ENCODE measurements around the gene GRIPAP1. TPM values are rescaled to one million over a fixed set of nuclear protein-coding genes. Genes with fewer than 3 reads are reported as not detected.
A peak's percentile ranks its signal among the peaks of the same experiment; 100 is the strongest.

GRIPAP1 gene
- total RNA-seq, 1 experiment from 2014 or later = 51.0 TPM

DNA sequence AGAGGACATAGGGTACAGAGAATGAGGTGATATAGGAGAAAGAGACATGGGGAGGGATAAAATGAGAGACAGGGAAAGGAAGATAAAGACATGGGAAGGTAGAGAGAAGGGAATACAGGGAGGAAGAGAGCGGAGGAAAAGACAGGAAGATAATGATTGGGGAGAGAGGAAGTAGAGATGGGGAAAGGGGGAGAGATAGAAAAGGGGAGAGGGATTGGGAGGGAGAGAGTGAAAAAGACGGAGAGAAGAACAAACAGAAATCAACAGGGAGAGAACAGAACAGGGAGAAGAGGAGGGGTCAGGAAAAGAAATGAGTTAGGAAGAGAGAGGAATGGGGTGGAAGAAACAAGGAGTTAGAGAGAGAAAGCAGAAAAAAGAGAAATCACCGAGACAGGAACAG is 4.6 kb downstream of the GRIPAP1 start:
- in situ Hi-C loops (cut with HindIII; ENCODE audit: low pct_unique_long_range_greater_than_20kb, low sequenced_read_pairs) = no loop called here
- no peak for TF ChIP-seq CTCF (IDR thresholded peaks at IDR 0.05)
- TF ChIP-seq POLR2AphosphoS5 (IDR thresholded peaks at IDR 0.05; ENCODE audit: low read depth, low read length) = no peak
- no peak for TF ChIP-seq TCF7L2 (IDR thresholded peaks at IDR 0.05; ENCODE audit: low read depth, low read length)
- TF ChIP-seq, protein P1, sequence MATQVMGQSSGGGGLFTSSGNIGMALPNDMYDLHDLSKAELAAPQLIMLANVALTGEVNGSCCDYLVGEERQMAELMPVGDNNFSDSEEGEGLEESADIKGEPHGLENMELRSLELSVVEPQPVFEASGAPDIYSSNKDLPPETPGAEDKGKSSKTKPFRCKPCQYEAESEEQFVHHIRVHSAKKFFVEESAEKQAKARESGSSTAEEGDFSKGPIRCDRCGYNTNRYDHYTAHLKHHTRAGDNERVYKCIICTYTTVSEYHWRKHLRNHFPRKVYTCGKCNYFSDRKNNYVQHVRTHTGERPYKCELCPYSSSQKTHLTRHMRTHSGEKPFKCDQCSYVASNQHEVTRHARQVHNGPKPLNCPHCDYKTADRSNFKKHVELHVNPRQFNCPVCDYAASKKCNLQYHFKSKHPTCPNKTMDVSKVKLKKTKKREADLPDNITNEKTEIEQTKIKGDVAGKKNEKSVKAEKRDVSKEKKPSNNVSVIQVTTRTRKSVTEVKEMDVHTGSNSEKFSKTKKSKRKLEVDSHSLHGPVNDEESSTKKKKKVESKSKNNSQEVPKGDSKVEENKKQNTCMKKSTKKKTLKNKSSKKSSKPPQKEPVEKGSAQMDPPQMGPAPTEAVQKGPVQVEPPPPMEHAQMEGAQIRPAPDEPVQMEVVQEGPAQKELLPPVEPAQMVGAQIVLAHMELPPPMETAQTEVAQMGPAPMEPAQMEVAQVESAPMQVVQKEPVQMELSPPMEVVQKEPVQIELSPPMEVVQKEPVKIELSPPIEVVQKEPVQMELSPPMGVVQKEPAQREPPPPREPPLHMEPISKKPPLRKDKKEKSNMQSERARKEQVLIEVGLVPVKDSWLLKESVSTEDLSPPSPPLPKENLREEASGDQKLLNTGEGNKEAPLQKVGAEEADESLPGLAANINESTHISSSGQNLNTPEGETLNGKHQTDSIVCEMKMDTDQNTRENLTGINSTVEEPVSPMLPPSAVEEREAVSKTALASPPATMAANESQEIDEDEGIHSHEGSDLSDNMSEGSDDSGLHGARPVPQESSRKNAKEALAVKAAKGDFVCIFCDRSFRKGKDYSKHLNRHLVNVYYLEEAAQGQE (IDR thresholded peaks at IDR 0.05; ENCODE audit: insufficient read depth in 1 of 2, low read depth in 2 of 2, low read length in 1 of 2) = no peak
- TF ChIP-seq SIN3A (IDR thresholded peaks at IDR 0.05; ENCODE audit: borderline replicate concordance, insufficient read depth, low read depth, low read length) = no peak
- CTCF ChIA-PET = no interaction called here

GRCh38 chrX:48996969-48997368 is 5.1 kb downstream of the GRIPAP1 start:
- no peaks in the 10 kb centered on the region; the same call in none of the 2 replicates for H3K36me3 ChIP-seq (ENCODE audit: control insufficient read depth, insufficient read depth, low read length)
- TF ChIP-seq, protein P1 (IDR thresholded peaks at IDR 0.05; ENCODE audit: insufficient read depth in 1 of 2, low read depth in 2 of 2, low read length in 1 of 2) = peak; percentile 91 to 92
- TF ChIP-seq SIN3A (IDR thresholded peaks at IDR 0.05; ENCODE audit: borderline replicate concordance, insufficient read depth, low read depth, low read length) (no peak), TCF7L2 (IDR thresholded peaks at IDR 0.05; ENCODE audit: low read depth, low read length) (no peak), POLR2AphosphoS5 (IDR thresholded peaks at IDR 0.05; ENCODE audit: low read depth, low read length) (no peak)
- H3K9me3 ChIP-seq (ENCODE audit: control insufficient read depth, insufficient read depth, low read depth, low read length) = no peaks in the 10 kb centered on the region
- H3K27me3 ChIP-seq (ENCODE audit: control insufficient read depth, insufficient read depth, low read length) = no peaks in the 10 kb centered on the region
- 0 out of 2 replicates have a peak, but pooled peaks cover 3% of the 10 kb centered on the region for H3K4me1 ChIP-seq (ENCODE audit: control insufficient read depth, insufficient read depth, low read length)
- CTCF ChIA-PET = no interaction called here
- DNase-seq (ENCODE audit: low read depth, low spot score) (no peak), ATAC-seq (no peak)
- H3K4me3 ChIP-seq (ENCODE audit: low read depth in 2 of 2, low read length in 2 of 2) = no peak overlapping the region
- POLR2A ChIA-PET = no interaction called here
- H3K27ac ChIP-seq (ENCODE audit: low read length) = no peak overlapping the region
- intact Hi-C loops (cut with micrococcal nuclease; ENCODE audit: unreplicated experiment) (no loop called here), in situ Hi-C loops (cut with HindIII; ENCODE audit: low pct_unique_long_range_greater_than_20kb, low sequenced_read_pairs) (no loop called here)
- BruUV-seq (replicated peaks) = no TSS peak

More for the DNA sequence above, 4.6 kb downstream of the GRIPAP1 start:
- no peaks in the 10 kb centered on the region for H3K27me3 ChIP-seq (ENCODE audit: control insufficient read depth, insufficient read depth, low read length)
- DNase-seq (ENCODE audit: low read depth, low spot score) (no peak), ATAC-seq (no peak)
- BruUV-seq (replicated peaks) = no TSS peak
- H3K36me3 ChIP-seq (ENCODE audit: control insufficient read depth, insufficient read depth, low read length) = no peaks in the 10 kb centered on the region; the same call in none of the 2 replicates
- H3K4me3 ChIP-seq (ENCODE audit: low read depth in 2 of 2, low read length in 2 of 2) = no peak overlapping the region
- intact Hi-C loops (cut with micrococcal nuclease; ENCODE audit: unreplicated experiment) = no loop called here
- POLR2A ChIA-PET = no interaction called here
- no peak overlapping the region for H3K27ac ChIP-seq (ENCODE audit: low read length)
- no peaks in the 10 kb centered on the region for H3K9me3 ChIP-seq (ENCODE audit: control insufficient read depth, insufficient read depth, low read depth, low read length)
- 0 out of 2 replicates have a peak, but pooled peaks cover 3% of the 10 kb centered on the region for H3K4me1 ChIP-seq (ENCODE audit: control insufficient read depth, insufficient read depth, low read length)
